Transverse colon (tissue), 4 donors: ENCODE data around the gene JUP. TPM values are rescaled to one million over a fixed set of nuclear protein-coding genes. Genes with fewer than 3 reads are reported as not detected.

Source experiments
- DNase-seq: peaks from one replicate; pipeline ENCODE4 v3.0.0-alpha.2; 2019
- H3K27ac ChIP-seq, 4 donors: fragments of 200-600 bp; sonication (generic); 2 replicates each; pipeline ENCODE4 v1.5.1; 2016 to 2018; ENCODE audit warnings: inconsistent platforms in 4 of 4
- H3K27me3 ChIP-seq: fragments of 200-600 bp; sonication (generic); 2 replicates; pipeline ENCODE4 v1.5.1; 2017; ENCODE audit warnings: inconsistent platforms
- H3K36me3 ChIP-seq, 4 donors: fragments of 200-600 bp; sonication (generic); 2 replicates each; pipeline ENCODE4 v1.5.1; 2017 to 2019; ENCODE audit warnings: inconsistent platforms in 4 of 4
- H3K4me1 ChIP-seq, 4 donors: fragments of 200-600 bp; sonication (generic); 2 replicates each; pipeline ENCODE4 v1.5.1; 2017 to 2020; ENCODE audit warnings: inconsistent platforms in 4 of 4
- H3K4me3 ChIP-seq, 4 donors: fragments of 200-600 bp; sonication (generic); 1 replicate in 1 of 4; 2 replicates in 3 of 4; pipeline versions ENCODE4 v1.5.1 to v1.6.1; 2017 to 2019; ENCODE audit warnings: inconsistent platforms in 4 of 4
- H3K9me3 ChIP-seq, 2 donors: fragments of 200-600 bp; sonication (generic); 2 replicates each; pipeline ENCODE4 v1.5.1; 2017 to 2019; ENCODE audit warnings: inconsistent platforms in 2 of 2
- CTCF ChIP-seq, 5 experiments: fragments of 200-600 bp in 3 of 5; fragments of 450-650 bp in 2 of 5; sonication (generic) in 3 of 5; IDR thresholded peaks; 1 replicate in 2 of 5; 2 replicates in 3 of 5; pipeline ENCODE4 v1.5.1; 2016 to 2017; ENCODE audit warnings: antibody characterized with exemption in 5 of 5, inconsistent platforms in 3 of 5, mild to moderate bottlenecking in 2 of 5, moderate library complexity in 1 of 5
- EP300 ChIP-seq: sonication (generic); formaldehyde crosslinking; IDR thresholded peaks from one replicate; pipeline ENCODE4 v1.6.1; 2017; ENCODE audit warnings: antibody characterized with exemption, low read depth
- POLR2A ChIP-seq: fragments of 450-650 bp; IDR thresholded peaks from one replicate; pipeline ENCODE4 v1.6.1; 2016; ENCODE audit warnings: antibody characterized with exemption, mild to moderate bottlenecking, moderate library complexity
- POLR2AphosphoS5 ChIP-seq, 3 donors: sonication (generic); formaldehyde crosslinking; IDR thresholded peaks; one replicate each; pipeline ENCODE4 v1.6.1; 2016; ENCODE audit warnings: antibody characterized with exemption in 3 of 3
- WGBS, 2 donors: methylation state at CpG; one replicate each; pipeline ENCODE4 v1.1.5; 2018; ENCODE audit warnings: low coverage in 1 of 2; 5-methylcytosine and 5-hydroxymethylcytosine counted together
- in situ Hi-C, 4 donors: fragments of 200-750 bp; cut with MboI; loops; one replicate each; pipeline versions ENCODE4 v1.15.0 to v1.15.1; 2017; ENCODE audit warnings: low sequenced_read_pairs in 3 of 4, low pct_ligation_motif_present in 1 of 4, low pct_unique_long_range_greater_than_20kb in 1 of 4
- intact Hi-C: fragments of 100-400 bp; cut with DNase I; formaldehyde crosslinking; loops from one replicate; pipeline ENCODE4 v1.15.1; 2023; ENCODE audit warnings: low total_unique reads
- total RNA-seq, 4 donors: library from RNA; depleted of rRNA; stranded (reverse); fragments of >200 nt; gene quantifications; one replicate each; pipeline ENCODE4 v1.1.0, GENCODE V29; 2016

Gene JUP
- total RNA-seq, 4 donors from 2014 or later = 396 to 595 (median 513) TPM

- no peak for DNase-seq
- Histone ChIP-seq H3K27me3 (no peaks in the 10 kb centered on the region), H3K9me3 (no peaks in the 10 kb centered on the region), H3K4me3 (no peak overlapping the region), H3K4me1 (peaks cover 3 to 12% (median 12%) of the 10 kb centered on the region in 4 donors), H3K36me3 (peaks cover 0 to 59% (median 27%) of the 10 kb centered on the region in 4 donors), H3K27ac (no peak overlapping the region)
- TF ChIP-seq POLR2AphosphoS5 (IDR thresholded peaks at IDR 0.05) (no peak), CTCF (IDR thresholded peaks at IDR 0.05) (no peak), EP300 (no peak), POLR2A (no peak)
- intact Hi-C loops (no loop called here), in situ Hi-C loops (no loop called here)
- WGBS, 2 donors = 80 to 93% methylated on average over 2 to 18 of the region's 18 CpGs
These were observed 19.0 kb downstream of the JUP start for GRCh38 chr17:41767324-41768042.

- DNase-seq = no peak
- H3K36me3 ChIP-seq = peaks cover 0 to 54% (median 26%) of the 10 kb centered on the region in 4 donors
- in situ Hi-C loops = no loop called here
- intact Hi-C loops = no loop called here
- H3K27ac ChIP-seq = no peak overlapping the region
- H3K9me3 ChIP-seq = no peaks in the 10 kb centered on the region
- H3K4me1 ChIP-seq = no peaks in the 10 kb centered on the region
- no peaks in the 10 kb centered on the region for H3K27me3 ChIP-seq
- no peak for TF ChIP-seq EP300
- no peak for TF ChIP-seq CTCF (IDR thresholded peaks at IDR 0.05)
- no peak for TF ChIP-seq POLR2A
- TF ChIP-seq POLR2AphosphoS5 (IDR thresholded peaks at IDR 0.05) = no peak
- H3K4me3 ChIP-seq = no peak overlapping the region
These were observed 20.4 kb downstream of the JUP start for GRCh38 chr17:41766135-41766534.

- in situ Hi-C loops = no loop called here
- no peaks in the 10 kb centered on the region for H3K4me1 ChIP-seq
- DNase-seq = no peak
- 83% methylated on average over 8 of the region's 8 CpGs; no CpG with 5 or more reads in 1 of the 2 donors for WGBS, 2 donors
- H3K27ac ChIP-seq = no peak overlapping the region
- no peaks in the 10 kb centered on the region for H3K9me3 ChIP-seq
- TF ChIP-seq EP300 = no peak
- TF ChIP-seq CTCF (IDR thresholded peaks at IDR 0.05) = no peak
- TF ChIP-seq POLR2A = no peak
- no peak for TF ChIP-seq POLR2AphosphoS5 (IDR thresholded peaks at IDR 0.05)
- intact Hi-C loops = no loop called here
- H3K36me3 ChIP-seq = peaks cover 0 to 52% (median 23%) of the 10 kb centered on the region in 4 donors
- H3K4me3 ChIP-seq = no peak overlapping the region
- H3K27me3 ChIP-seq = no peaks in the 10 kb centered on the region
These were observed 23.2 kb downstream of the JUP start for GRCh38 chr17:41763327-41763726.

- no peaks in the 10 kb centered on the region for H3K27me3 ChIP-seq
- H3K9me3 ChIP-seq = no peaks in the 10 kb centered on the region
- H3K36me3 ChIP-seq = peaks cover 0 to 48% (median 26%) of the 10 kb centered on the region in 4 donors
- intact Hi-C loops (no loop called here), in situ Hi-C loops (no loop called here)
- H3K27ac ChIP-seq = no peak overlapping the region
- WGBS, 2 donors = 92 to 94% methylated on average over 4 to 16 of the region's 16 CpGs
- no peak overlapping the region for H3K4me3 ChIP-seq
- TF ChIP-seq POLR2AphosphoS5 (IDR thresholded peaks at IDR 0.05) (no peak), EP300 (no peak), CTCF (IDR thresholded peaks at IDR 0.05) (no peak), POLR2A (no peak)
- no peaks in the 10 kb centered on the region for H3K4me1 ChIP-seq
- DNase-seq = no peak
These were observed 23.7 kb downstream of the JUP start for GRCh38 chr17:41762841-41763240.
